OCI-LY3 (cell line): ENCODE data around the gene AQP2.

Experiments used
- H2AFZ ChIP-seq: fragments of 200-600, 300-600 bp; shearing (Covaris generic); 2 replicates; pipeline ENCODE4 v1.6.0; 2014; ENCODE audit warnings: antibody characterized with exemption, low read depth, low read length
- H3K27ac ChIP-seq: fragments of 200-600, 300-600 bp; sonication (generic); 2 replicates; pipeline ENCODE4 v1.5.1; 2014; ENCODE audit warnings: mild to moderate bottlenecking, low read length, moderate library complexity, mixed read lengths
- H3K27me3 ChIP-seq: fragments of 200-600, 300-600 bp; sonication (generic); 2 replicates; pipeline ENCODE4 v1.6.1; 2014; ENCODE audit warnings: low read depth, low read length, mixed read lengths
- H3K36me3 ChIP-seq: fragments of 200-600, 300-600 bp; sonication (generic); replicated peaks from 2 replicates; pipeline ENCODE3; 2014; ENCODE audit warnings: low read depth, low read length, mixed read lengths
- H3K4me1 ChIP-seq: fragments of 300-600, 200-600 bp; sonication (generic); 2 replicates; pipeline ENCODE4 v1.6.1; 2014; ENCODE audit warnings: low read length, mixed read lengths
- H3K4me2 ChIP-seq: fragments of 200-600, 300-600 bp; sonication (generic); 2 replicates; pipeline ENCODE4 v1.6.1; 2014; ENCODE audit warnings: low read length, mixed read lengths
- H3K4me3 ChIP-seq: fragments of 300-600, 200-600 bp; sonication (generic); 2 replicates; pipeline ENCODE4 v1.5.1; 2014; ENCODE audit warnings: antibody characterized with exemption, mild to moderate bottlenecking, low read length, moderate library complexity
- H3K79me2 ChIP-seq: fragments of 300-600, 200-600 bp; shearing (Covaris generic); 2 replicates; pipeline ENCODE4 v1.6.1; 2014; ENCODE audit warnings: mild to moderate bottlenecking, low read length, mixed read lengths
- H3K9ac ChIP-seq: fragments of 300-600, 200-600 bp; shearing (Covaris generic); 2 replicates; pipeline ENCODE4 v1.6.0; 2014; ENCODE audit warnings: mild to moderate bottlenecking, low read length, moderate library complexity
- H3K9me3 ChIP-seq: fragments of 200-600, 300-600 bp; shearing (Covaris generic); 2 replicates; pipeline ENCODE4 v1.6.1; 2014; ENCODE audit warnings: low read length, mixed read lengths; ENCODE audit not compliant: insufficient read depth
- H4K20me1 ChIP-seq: fragments of 200-600, 300-600 bp; sonication (generic); 2 replicates; pipeline ENCODE4 v1.6.1; 2016; ENCODE audit warnings: low read length, mixed read lengths; ENCODE audit not compliant: insufficient read depth
- CTCF ChIP-seq: fragments of 200-600, 300-600 bp; sonication (generic); IDR thresholded peaks from 2 replicates; pipeline ENCODE4 v1.5.1; 2014; ENCODE audit warnings: antibody characterized with exemption, low read length, low read depth
- EZH2phosphoT487 ChIP-seq: fragments of 200-600 bp; shearing (Covaris generic); IDR thresholded peaks from 2 replicates; pipeline ENCODE4 v1.6.1; 2018; ENCODE audit warnings: antibody characterized with exemption, mixed run types, low read depth

Gene AQP2

GRCh38 chr12:49951411-49952240 is 1.1 kb downstream of the AQP2 start:
- Histone ChIP-seq H3K9ac (no peak overlapping the region), H4K20me1 (no peaks in the 10 kb centered on the region), H3K27ac (no peak overlapping the region), H2AFZ (no peak overlapping the region), H3K4me2 (no peak overlapping the region), H3K9me3 (no peaks in the 10 kb centered on the region), H3K36me3 (no peaks in the 10 kb centered on the region), H3K79me2 (no peaks in the 10 kb centered on the region), H3K27me3 (peaks cover 2% of the 10 kb centered on the region; the same call in 1 of the 2 replicates), H3K4me3 (no peak overlapping the region), H3K4me1 (peaks cover 8% of the 10 kb centered on the region; the same call in 1 of the 2 replicates)
- TF ChIP-seq CTCF (no peak), EZH2phosphoT487 (no peak)

- Histone ChIP-seq H3K9me3 (no peaks in the 10 kb centered on the region), H3K79me2 (no peaks in the 10 kb centered on the region), H4K20me1 (no peaks in the 10 kb centered on the region), H3K27ac (no peak overlapping the region), H3K36me3 (no peaks in the 10 kb centered on the region), H3K9ac (no peak overlapping the region), H2AFZ (no peak overlapping the region), H3K4me1 (peaks cover 8% of the 10 kb centered on the region; the same call in 1 of the 2 replicates), H3K4me2 (no peak overlapping the region), H3K4me3 (no peak overlapping the region), H3K27me3 (peaks cover 9% of the 10 kb centered on the region; the same call in 1 of the 2 replicates)
- TF ChIP-seq EZH2phosphoT487 (no peak), CTCF (no peak)
These were observed 2.0 kb downstream of the AQP2 start for GRCh38 chr12:49952391-49953055.

GRCh38 chr12:49953151-49953550 is 2.6 kb downstream of the AQP2 start:
- Histone ChIP-seq H3K27me3 (peaks cover 9% of the 10 kb centered on the region; the same call in 1 of the 2 replicates), H3K27ac (no peak overlapping the region), H3K4me1 (peaks cover 8% of the 10 kb centered on the region; the same call in 1 of the 2 replicates), H3K4me3 (no peak overlapping the region), H3K79me2 (no peaks in the 10 kb centered on the region), H3K36me3 (no peaks in the 10 kb centered on the region), H3K9me3 (no peaks in the 10 kb centered on the region), H2AFZ (no peak overlapping the region), H4K20me1 (no peaks in the 10 kb centered on the region), H3K9ac (no peak overlapping the region), H3K4me2 (no peak overlapping the region)
- TF ChIP-seq EZH2phosphoT487 (no peak), CTCF (no peak)
